ENCODE data around the gene SPECC1.

DNA sequence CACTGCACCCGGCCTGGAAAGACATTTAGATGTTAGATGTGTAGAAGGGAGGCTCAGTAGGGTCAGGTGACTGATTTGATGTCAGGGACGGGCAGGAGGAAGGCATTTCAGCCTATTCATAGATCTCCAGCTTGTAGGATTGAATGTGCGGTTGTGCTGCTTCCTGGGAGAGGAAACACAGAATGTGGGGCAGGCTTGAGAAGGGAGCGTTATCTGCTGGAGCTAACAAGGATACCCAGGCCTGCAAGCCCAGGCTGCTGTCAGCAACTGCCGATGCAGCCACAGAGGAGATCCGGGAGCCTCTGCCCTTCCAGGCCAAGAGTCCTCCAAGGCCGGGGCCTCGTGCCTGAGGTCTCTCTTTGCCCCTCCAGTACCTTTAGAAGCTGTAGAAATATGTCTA lies 205.6 kb downstream of the SPECC1 start:
- TF ChIP-seq, protein P1, sequence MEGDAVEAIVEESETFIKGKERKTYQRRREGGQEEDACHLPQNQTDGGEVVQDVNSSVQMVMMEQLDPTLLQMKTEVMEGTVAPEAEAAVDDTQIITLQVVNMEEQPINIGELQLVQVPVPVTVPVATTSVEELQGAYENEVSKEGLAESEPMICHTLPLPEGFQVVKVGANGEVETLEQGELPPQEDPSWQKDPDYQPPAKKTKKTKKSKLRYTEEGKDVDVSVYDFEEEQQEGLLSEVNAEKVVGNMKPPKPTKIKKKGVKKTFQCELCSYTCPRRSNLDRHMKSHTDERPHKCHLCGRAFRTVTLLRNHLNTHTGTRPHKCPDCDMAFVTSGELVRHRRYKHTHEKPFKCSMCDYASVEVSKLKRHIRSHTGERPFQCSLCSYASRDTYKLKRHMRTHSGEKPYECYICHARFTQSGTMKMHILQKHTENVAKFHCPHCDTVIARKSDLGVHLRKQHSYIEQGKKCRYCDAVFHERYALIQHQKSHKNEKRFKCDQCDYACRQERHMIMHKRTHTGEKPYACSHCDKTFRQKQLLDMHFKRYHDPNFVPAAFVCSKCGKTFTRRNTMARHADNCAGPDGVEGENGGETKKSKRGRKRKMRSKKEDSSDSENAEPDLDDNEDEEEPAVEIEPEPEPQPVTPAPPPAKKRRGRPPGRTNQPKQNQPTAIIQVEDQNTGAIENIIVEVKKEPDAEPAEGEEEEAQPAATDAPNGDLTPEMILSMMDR (IDR thresholded peaks at IDR 0.05; ENCODE audit: low read depth, low read length, poor library complexity, severe bottlenecking): no peak
- no peak for TF ChIP-seq EZH2phosphoT487 (IDR thresholded peaks at IDR 0.05; ENCODE audit: borderline replicate concordance, low read length)
